ENCODE measurements around the gene TGFA. TPM values are rescaled to one million over a fixed set of nuclear protein-coding genes. Genes with fewer than 3 reads are reported as not detected.

The TGFA gene
- polyA plus RNA-seq, 2 of the 4 experiments (the other 2 are of a cell fraction): 3.5 to 5.3 TPM

DNA sequence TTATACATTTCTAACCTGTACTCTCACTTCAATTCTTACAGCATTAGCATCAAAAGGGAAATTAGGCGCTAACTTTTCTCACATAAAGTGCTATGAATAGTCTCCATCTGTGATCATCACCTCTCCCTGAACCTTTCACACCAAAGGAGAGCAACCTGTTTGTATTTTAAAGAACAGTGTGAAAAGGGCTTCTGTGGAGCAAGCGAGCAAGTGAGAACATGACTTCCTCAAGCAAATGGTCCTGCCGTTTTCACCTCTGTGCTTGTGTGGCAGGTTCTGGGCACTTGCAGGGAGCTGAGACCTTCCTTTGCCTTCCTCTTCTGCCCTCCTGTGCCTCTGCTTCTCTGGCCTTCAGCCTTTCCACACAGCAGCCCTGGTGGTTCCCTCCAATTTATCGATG, 51.9 kb downstream of the TGFA start:
- Histone ChIP-seq H3K9me3 (no peaks in the 10 kb centered on the region), H3K4me2 (no peak overlapping the region), H3K27ac (no peak overlapping the region), H3K4me1 (0 out of 3 replicates have a peak, but pooled peaks cover under 1% of the 10 kb centered on the region), H3K4me3 (no peak overlapping the region)
- FAIRE-seq (no peak), DNase-seq (ENCODE audit: low read depth in 1 of 2, low spot score in 1 of 2) (no peak), ATAC-seq (no peak)
- TF ChIP-seq, protein P1, sequence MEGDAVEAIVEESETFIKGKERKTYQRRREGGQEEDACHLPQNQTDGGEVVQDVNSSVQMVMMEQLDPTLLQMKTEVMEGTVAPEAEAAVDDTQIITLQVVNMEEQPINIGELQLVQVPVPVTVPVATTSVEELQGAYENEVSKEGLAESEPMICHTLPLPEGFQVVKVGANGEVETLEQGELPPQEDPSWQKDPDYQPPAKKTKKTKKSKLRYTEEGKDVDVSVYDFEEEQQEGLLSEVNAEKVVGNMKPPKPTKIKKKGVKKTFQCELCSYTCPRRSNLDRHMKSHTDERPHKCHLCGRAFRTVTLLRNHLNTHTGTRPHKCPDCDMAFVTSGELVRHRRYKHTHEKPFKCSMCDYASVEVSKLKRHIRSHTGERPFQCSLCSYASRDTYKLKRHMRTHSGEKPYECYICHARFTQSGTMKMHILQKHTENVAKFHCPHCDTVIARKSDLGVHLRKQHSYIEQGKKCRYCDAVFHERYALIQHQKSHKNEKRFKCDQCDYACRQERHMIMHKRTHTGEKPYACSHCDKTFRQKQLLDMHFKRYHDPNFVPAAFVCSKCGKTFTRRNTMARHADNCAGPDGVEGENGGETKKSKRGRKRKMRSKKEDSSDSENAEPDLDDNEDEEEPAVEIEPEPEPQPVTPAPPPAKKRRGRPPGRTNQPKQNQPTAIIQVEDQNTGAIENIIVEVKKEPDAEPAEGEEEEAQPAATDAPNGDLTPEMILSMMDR (IDR thresholded peaks at IDR 0.05): no peak
- TF ChIP-seq SMC3 (IDR thresholded peaks at IDR 0.05) (no peak), EHMT2 (IDR thresholded peaks at IDR 0.05; ENCODE audit: low read depth) (no peak), CBX2 (IDR thresholded peaks at IDR 0.05; ENCODE audit: borderline replicate concordance, low read depth) (no peak)
- TF ChIP-seq, protein P2, sequence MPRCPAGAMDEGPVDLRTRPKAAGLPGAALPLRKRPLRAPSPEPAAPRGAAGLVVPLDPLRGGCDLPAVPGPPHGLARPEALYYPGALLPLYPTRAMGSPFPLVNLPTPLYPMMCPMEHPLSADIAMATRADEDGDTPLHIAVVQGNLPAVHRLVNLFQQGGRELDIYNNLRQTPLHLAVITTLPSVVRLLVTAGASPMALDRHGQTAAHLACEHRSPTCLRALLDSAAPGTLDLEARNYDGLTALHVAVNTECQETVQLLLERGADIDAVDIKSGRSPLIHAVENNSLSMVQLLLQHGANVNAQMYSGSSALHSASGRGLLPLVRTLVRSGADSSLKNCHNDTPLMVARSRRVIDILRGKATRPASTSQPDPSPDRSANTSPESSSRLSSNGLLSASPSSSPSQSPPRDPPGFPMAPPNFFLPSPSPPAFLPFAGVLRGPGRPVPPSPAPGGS (IDR thresholded peaks at IDR 0.05): no peak
- ChIA-PET CTCF (interaction anchor here (0.7 kb wide), 1 partner anchor 116 kb away, joined by 3 read pairs; no protein-coding TSS in a partner anchor), POLR2A (no interaction called here)
- 72% methylated on average over 4 of the region's 4 CpGs for WGBS (ENCODE audit: missing lambda C conversion rate)

DNA sequence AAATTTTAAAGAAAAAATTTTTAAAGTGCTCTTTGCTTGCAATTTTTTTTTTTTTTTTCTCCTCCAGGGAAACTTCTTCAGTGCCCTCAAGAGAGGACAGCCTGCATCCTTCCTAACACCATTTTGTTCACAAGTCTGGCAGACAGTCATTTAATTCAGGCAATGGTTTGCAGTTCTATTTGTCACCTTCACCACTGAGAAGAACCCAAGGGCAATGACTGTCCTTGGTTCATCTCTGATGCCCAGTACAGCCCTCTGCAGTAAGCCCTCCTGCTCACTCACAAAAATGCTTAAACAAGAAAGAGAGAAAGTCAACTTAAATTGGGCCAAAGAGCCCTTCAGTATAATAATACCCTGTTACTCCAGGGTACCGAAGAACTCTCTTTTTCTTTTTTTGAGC, 52.4 kb downstream of the TGFA start:
- ATAC-seq (no peak), DNase-seq (ENCODE audit: low read depth in 1 of 2, low spot score in 1 of 2) (no peak), FAIRE-seq (no peak)
- TF ChIP-seq CHD4 (IDR thresholded peaks at IDR 0.05; ENCODE audit: borderline replicate concordance) (no peak), RNF2 (IDR thresholded peaks at IDR 0.05; ENCODE audit: borderline replicate concordance, low read depth) (no peak), HOXA7 (CRISPR knock-in tag; IDR thresholded peaks at IDR 0.05) (no peak), RARB (CRISPR knock-in tag; IDR thresholded peaks at IDR 0.05) (no peak), KDM1A (IDR thresholded peaks at IDR 0.05; ENCODE audit: low read depth) (no peak), CEBPB (IDR thresholded peaks at IDR 0.05) (no peak)
- ChIA-PET CTCF (interaction anchor here (0.7 to 1.1 kb wide), 3 partner anchors 13 to 309 kb away, joined by 3 to 4 read pairs (median 4); no protein-coding TSS in a partner anchor), POLR2A (no interaction called here)
- Histone ChIP-seq H3K27ac (no peak overlapping the region), H3K4me2 (no peak overlapping the region), H3K4me3 (no peak overlapping the region), H3K4me1 (0 out of 3 replicates have a peak, but pooled peaks cover 3% of the 10 kb centered on the region), H3K9me3 (no peaks in the 10 kb centered on the region)
- 93% methylated on average over 1 of the region's 1 CpG for WGBS (ENCODE audit: missing lambda C conversion rate)

DNA sequence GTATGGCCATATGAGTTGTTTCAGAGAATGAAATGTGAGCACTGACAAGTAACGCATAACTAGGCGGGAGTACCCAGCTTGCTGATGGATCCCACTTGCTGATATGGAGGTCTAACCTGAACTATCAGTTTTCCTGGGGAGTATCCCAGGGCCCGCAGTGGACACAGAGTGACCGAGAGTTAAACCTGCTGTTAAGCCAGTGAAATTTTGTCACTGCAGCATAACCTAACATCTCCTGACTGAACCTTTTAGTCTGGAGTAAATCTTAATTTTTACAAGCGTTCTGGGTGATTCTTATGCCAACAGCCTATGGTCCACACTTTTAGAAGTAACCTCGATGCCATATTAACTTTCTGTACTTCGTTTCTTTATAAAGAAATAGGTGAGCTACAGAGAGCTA, 54.4 kb downstream of the TGFA start:
- Histone ChIP-seq H3K4me3 (no peak overlapping the region), H3K4me2 (no peak overlapping the region), H3K9me3 (no peaks in the 10 kb centered on the region), H3K27ac (no peak overlapping the region), H3K4me1 (0 out of 3 replicates have a peak, but pooled peaks cover 3% of the 10 kb centered on the region)
- ChIA-PET POLR2A (interaction anchor here (0.6 kb wide), 1 partner anchor 20 kb away, joined by 3 read pairs; no protein-coding TSS in a partner anchor), CTCF (interaction anchor here (0.8 to 2.2 kb wide), 2 partner anchors 19 to 119 kb away, joined by 3 to 10 read pairs; no protein-coding TSS in a partner anchor)
- FAIRE-seq (no peak), DNase-seq (ENCODE audit: low read depth in 1 of 2, low spot score in 1 of 2) (no peak), ATAC-seq (no peak)
- WGBS (ENCODE audit: missing lambda C conversion rate): 69% methylated on average over 7 of the region's 7 CpGs
- no peak for TF ChIP-seq HOXA7 (CRISPR knock-in tag; IDR thresholded peaks at IDR 0.05)
- no peak for TF ChIP-seq E2F6 (IDR thresholded peaks at IDR 0.05; ENCODE audit: borderline replicate concordance, low read depth)
- TF ChIP-seq REST (IDR thresholded peaks at IDR 0.05): no peak
- no peak for TF ChIP-seq HEYL (CRISPR knock-in tag; IDR thresholded peaks at IDR 0.05)
- TF ChIP-seq ESRRA (IDR thresholded peaks at IDR 0.05; ENCODE audit: borderline replicate concordance, low read length): no peak
- no peak for TF ChIP-seq POLR2AphosphoS2 (conservative IDR thresholded peaks at IDR 0.05; ENCODE audit: low read length)
- no peak for TF ChIP-seq ZNF302 (CRISPR knock-in tag; IDR thresholded peaks at IDR 0.05)
- no peak for TF ChIP-seq EHMT2 (IDR thresholded peaks at IDR 0.05; ENCODE audit: low read depth)
- TF ChIP-seq ZFP36 (IDR thresholded peaks at IDR 0.05; ENCODE audit: borderline replicate concordance, partially characterized antibody): no peak
- TF ChIP-seq, protein P3, sequence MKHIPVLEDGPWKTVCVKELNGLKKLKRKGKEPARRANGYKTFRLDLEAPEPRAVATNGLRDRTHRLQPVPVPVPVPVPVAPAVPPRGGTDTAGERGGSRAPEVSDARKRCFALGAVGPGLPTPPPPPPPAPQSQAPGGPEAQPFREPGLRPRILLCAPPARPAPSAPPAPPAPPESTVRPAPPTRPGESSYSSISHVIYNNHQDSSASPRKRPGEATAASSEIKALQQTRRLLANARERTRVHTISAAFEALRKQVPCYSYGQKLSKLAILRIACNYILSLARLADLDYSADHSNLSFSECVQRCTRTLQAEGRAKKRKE (CRISPR knock-in tag; IDR thresholded peaks at IDR 0.05; ENCODE audit: low read depth): no peak
- no peak for TF ChIP-seq JUNB (IDR thresholded peaks at IDR 0.05)
- TF ChIP-seq, protein P4, sequence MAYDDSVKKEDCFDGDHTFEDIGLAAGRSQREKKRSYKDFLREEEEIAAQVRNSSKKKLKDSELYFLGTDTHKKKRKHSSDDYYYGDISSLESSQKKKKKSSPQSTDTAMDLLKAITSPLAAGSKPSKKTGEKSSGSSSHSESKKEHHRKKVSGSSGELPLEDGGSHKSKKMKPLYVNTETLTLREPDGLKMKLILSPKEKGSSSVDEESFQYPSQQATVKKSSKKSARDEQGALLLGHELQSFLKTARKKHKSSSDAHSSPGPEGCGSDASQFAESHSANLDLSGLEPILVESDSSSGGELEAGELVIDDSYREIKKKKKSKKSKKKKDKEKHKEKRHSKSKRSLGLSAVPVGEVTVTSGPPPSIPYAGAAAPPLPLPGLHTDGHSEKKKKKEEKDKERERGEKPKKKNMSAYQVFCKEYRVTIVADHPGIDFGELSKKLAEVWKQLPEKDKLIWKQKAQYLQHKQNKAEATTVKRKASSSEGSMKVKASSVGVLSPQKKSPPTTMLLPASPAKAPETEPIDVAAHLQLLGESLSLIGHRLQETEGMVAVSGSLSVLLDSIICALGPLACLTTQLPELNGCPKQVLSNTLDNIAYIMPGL (CRISPR knock-in tag; IDR thresholded peaks at IDR 0.05; ENCODE audit: borderline replicate concordance): no peak
- TF ChIP-seq HOXB5 (CRISPR knock-in tag; IDR thresholded peaks at IDR 0.05): no peak
- no peak for TF ChIP-seq NFE2L2 (conservative IDR thresholded peaks at IDR 0.05; ENCODE audit: low read length)
